G401.6 (cell line): Measurements from ENCODE around the gene SEMA4D.

Experiments
- FAIRE-seq: peaks from 2 replicates; lab custom pipeline; 2012; peaks lifted over from hg19 to GRCh38; lab: Jason Lieb, UNC

SEMA4D gene

DNA sequence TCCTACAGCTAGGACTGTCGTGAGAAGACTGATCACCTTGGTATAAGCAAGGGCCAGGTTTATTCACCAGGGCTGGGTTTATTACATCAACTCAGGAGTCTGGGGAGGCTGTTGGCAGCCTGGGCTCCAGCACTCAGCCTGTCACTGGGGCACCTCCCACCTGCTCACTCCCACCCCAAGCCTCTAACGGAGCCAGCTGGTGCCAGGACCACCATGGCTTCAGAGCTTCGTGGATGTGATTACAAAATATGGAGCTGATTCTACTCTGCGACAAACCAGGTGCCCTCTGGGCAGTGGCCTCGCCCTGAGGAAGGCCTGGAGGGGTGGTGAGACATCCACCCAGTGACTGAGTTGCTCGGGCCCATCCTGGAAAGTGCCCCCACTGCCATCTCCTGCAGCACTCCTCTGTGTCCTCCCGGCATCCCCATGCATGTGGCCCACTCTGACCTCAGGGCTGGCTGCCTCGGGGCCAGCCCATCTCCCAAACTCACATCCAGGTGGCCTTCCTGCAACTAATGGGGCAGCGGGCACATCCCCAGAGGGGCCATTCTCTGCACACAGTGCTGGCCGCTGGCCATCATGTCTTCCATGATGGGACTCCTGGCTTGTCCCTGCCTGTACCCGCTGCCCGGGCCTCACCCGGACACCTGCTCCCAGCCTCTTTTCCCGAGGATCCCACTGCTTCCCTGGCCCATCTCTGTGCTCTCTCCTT, 130.0 kb downstream of the SEMA4D start:
- no peak for FAIRE-seq

DNA sequence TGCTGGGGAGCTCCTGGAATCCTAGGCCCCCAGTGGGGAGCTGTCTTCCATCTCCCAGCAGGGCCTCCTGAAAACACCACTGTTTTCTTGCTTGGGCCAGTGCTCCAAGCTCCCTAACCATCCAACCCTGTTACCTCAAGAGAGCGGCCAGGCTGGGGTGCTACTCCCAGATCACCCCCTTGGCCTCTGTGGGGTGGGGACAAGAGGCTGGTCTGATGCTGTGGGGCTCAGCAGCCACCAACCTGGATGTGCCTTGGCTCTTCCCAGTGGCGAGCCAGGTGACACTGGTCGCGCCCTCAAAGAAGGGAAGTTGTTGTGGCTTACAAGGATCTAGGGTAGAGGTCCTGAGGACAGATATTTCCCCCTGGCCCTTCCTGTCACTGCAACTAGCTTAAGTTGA, 130.6 kb downstream of the SEMA4D start:
- FAIRE-seq: no peak

DNA sequence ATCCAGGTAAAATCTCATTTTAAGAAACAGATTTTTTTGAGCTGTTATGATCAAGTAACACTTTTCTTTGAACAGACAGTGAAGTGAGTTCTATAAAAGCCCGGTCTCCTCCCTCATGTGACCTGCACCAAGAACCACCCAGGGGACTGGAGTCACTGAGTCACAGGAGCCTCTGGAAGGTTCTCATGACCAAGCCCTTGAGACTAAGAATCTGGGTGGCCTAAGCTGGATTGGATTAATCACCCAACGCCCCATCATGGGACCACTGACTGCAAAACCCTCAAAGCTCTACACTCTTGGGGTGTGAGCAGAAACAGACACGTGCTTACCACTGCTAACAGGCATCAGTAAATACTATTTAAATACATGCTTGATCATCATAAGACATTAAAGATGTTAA, 131.2 kb downstream of the SEMA4D start:
- FAIRE-seq: no peak

DNA sequence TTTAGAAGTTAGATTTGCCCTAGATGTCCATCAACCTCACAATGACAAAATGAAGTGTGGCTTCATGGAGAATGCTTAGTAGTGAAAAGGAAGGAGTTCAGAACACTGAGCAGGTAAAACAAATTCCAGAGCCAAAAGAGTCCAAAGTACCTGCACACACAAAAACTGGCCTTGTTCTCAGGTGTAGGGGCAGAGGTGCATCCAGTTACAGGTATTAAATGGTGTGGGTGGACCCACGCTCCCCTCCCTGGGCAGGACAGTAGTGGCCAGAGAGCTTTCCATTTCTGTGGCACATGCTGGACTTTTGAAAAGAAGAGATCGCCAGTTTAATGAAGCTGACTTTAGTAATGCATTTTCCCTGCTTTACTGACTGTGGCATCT, 132.4 kb downstream of the SEMA4D start:
- no peak for FAIRE-seq

DNA sequence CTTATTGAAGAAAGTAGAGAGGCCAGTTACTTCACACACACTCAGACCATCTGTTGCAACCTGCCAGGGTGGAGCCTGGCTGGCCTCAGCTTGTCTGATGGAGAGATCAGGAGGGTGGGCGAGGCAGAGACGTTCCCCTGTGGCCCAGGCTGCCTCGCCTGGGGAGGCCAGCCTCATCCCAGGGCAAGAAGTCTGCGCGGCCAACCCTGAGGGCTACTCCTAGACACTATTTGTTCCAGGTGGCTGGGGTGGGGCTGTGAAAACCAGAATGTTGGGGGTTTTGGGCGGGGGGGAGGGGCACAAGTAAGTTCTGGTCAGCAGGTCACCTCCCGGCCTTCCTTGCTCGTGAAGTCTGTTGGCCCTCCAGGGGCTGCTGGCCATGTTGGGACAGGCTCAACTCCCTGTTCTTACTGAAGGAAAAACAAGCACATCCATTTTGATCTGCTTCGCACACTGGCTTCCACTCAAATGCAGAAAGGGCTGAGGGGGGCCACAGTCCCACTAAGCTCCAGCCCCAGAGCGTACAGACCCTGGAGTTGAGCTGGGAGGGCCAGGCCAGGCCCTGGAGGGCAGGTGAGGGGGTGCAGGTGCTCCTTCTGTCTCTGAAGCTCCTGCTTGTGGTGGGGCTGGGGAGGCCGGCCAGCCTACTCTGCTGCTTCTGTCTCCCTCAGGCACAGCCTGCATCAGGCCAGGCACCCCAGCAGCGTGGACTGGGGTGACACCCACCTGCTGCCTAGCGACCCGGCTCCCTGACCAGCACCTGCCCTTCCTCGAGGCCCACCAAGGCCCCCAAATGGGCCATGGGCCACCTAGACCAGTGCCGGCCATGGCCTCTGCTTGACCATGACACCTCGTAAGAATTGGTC, 133.0 kb downstream of the SEMA4D start:
- FAIRE-seq: no peak

DNA sequence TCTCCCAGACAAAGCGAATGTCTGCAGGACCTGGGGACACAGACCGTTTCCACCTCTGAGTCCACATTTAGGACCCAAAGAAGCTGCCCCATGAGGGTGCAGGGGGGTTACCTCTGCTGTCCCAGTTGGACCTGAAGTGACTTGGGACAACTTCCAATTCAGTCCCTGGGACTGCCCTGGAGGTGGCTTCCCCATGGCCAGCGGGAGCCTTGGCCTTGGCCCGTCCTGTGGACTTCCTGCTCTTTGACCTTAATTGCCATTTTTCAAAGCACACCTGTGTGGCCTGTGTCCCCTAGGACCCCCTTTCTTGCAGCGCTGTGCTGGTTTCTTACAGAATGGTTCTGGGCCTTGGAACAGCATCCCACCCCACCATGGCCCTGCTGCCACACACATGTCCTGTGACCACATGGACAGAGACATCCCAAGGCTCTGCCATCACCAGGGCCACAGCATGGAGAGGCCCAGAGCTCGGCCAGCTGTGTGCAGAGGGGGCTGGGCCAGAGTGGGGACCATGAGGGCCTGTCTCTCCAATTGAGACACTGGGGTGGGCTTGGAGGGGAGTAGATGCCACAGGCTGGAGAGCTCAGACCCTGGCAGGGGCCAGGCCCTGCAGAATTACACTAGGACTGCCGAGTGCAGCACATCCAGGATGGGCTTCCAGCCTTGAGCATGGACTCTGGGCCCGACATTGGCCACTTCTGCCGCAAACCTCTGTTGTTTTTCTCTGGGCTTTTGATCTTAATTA, 133.8 kb downstream of the SEMA4D start:
- FAIRE-seq: no peak

DNA sequence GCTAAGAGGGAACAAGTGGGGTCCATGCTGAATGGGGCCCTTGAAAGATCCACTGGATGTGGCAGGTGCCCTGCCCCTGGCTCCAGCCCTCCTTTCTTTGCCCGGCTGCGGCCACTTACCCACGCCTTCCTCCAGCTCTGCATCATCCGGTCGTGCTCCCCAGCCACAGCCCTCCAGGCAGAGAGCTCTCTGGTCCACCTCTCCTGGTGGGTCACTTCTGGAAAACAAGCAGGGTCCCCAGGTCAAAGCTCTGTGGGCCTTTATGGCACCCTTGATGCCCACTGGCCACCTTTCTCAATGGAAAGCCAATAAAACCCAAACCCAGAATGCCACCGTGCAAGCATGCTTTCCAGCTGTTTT, 134.6 kb downstream of the SEMA4D start:
- no peak for FAIRE-seq

DNA sequence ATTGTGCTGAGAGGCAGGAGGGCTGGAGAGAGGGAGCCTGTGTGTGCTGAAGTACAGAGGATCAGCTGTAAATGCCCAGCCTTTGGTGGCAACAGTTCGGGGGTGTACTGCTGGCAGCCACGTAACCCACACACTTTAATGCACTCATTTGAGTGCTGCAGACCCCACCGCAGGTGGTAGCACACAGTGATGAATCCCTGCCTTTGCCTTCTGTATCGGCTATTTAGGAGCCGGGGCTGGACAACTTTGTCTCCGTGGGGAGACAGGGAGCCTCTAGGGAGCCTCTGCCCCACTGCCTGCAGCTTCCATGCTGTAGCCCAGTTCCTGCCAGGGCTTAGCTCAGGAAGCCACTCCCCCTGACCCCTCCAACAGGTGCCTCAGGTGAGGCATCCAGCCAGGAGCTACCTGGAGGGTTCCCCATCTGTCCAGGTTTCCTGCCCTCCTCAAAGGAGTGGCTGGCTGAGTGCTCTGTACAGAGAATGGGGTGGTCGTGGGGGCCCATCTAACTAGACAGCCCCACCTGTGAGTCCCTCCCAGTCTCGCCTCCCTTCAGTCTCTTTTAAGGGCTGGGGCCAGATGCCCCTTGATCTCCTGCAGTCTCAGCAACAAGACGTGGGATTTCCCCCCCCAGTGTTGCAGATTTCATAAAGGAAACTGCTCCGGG, 135.1 kb downstream of the SEMA4D start:
- no peak for FAIRE-seq

DNA sequence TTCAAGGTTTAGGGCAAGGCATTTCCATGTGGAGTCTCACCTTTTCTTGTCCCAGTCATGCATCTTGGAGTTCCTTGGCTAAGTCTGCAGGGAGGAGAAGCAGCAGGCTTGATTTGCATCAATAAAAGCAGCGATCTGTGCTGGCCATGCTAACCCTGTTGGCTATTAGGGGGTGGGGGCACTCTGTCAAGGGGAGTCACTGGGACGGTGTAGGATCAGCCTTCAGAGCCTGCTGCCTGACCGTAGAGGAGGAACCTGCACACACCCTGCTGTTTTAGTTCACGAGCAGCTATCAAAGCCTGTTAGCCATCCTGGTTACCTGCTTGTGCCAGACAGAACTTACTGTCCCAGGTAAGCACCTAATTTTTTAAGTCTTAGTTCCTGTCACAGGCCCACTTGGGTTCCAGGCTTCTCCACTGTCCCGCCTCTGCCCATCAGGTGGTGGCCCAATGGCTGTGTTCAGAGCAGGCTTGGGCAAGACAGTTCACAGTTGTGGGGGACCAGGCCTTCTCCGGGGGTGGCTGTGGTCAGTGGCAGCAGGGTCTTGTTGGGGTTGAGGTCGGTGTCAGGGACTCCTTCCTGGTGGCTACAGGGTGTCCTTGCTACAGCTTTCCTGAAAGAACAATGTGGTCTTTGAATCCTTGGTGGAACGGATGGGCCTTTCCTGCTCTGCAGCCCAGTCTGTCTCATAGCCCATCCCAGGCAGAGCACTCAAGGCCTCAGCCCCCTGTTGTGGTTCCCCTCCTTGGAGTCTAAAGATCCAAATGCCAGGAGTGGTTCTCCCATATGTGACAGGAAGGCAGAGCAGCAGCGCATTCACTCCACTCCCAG, 135.9 kb downstream of the SEMA4D start:
- FAIRE-seq: no peak

DNA sequence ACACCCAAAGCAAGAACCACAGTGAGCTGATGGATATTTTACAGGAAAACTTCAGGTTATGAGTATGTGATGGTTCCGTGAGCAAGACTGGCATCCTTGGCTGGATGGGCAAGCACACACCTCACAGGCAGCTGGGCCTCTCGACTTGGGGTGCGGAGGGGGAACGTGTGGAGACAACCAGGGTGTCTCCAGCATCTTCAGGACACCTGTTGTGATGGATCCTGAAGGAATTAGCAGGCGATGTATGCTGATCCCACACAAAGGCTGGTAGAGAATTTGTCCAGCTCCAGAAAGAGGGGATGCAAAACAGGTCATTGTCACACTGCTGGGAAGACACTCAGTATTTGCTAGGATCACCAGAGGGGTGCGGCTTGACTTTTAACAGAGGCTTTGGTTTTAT, 136.9 kb downstream of the SEMA4D start:
- no peak for FAIRE-seq

DNA sequence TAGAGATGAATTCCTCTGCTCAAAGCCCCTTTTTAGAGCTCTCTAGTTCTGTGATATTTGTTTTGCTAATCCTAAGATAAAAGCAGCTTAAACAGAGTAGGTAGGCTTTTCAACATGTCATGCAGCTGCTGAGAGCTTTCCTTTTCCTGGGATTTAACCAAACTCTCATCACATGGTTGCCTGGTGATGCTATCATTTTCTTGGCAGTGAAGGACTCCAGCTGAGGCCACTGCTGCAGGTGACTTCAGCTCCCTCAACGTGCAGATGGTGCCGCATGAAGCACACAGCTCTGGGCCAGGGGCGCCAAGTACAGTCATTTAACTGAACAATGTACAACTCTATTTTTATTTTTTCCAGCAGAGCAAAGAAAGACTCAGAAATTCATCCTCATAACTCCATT, 137.4 kb downstream of the SEMA4D start:
- no peak for FAIRE-seq

DNA sequence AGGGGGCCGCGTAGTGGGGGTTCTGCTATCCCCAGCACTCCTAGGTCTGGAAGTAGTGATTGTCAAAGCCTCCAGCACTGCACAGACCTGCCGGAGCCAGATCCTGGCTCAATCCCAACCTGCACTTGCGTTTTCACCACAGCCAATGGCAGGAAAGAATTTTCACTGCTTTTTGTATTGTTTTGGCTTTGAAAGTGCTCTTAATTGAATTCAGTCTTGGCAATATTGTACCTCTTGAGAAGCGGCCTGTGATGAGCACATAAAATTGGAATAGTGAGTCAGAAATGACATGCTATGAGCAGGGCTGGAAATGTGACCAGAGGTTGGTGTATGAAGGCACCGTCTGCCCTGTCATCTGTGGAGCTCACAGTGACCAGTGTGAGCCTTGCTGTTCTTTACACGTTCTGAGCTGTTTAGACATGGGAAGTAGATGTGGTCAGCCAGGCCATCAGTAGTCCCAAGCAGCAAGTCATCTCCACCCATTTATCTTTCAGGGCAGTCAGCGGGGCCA, 138.1 kb downstream of the SEMA4D start:
- FAIRE-seq: no peak

DNA sequence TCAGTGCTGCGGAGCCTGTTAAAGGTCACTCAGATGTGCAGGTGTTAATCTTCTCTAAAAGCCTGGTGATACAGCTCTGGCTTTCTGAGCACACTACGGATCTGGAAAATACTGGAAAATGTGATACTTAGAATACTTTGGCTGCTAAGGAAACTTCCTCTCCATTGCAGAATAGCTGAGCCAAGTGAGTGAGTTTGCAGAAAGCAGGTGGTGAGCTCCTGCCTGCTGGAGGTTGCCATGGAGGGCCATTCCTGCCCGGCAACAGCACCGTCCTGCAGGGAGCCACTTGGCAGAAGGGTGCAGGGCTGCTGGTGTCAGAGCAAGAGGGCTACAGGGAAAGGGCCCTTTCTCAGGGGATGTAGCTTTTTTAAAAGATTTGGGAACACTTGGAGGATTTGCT, 138.9 kb downstream of the SEMA4D start:
- FAIRE-seq: no peak

DNA sequence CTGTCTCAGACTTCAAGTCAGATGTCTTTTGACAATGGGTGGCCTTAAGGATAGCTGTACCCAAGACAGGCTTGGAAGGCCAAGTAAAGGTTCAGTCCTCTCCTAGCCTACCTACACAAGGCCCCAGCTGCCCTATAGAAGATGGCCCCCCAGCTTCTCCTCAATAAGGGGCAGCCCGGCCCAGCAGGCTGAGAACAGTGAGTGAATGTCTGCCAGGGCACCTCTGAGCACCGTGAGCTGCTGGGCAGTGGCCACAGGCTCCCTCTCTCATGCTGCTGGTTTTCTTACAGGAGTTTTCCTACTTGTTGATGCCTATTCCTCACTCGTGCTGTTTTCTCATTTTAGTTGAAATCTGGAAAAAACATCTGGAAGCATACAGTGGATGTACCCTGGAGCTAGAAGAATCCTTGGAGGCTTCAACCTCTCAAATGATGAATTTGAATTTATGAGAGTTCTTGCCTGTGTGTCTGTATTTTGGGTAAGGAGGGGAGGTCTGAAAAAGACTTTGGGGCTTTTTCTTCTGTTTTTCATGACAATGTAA, 139.5 kb downstream of the SEMA4D start:
- no peak for FAIRE-seq

DNA sequence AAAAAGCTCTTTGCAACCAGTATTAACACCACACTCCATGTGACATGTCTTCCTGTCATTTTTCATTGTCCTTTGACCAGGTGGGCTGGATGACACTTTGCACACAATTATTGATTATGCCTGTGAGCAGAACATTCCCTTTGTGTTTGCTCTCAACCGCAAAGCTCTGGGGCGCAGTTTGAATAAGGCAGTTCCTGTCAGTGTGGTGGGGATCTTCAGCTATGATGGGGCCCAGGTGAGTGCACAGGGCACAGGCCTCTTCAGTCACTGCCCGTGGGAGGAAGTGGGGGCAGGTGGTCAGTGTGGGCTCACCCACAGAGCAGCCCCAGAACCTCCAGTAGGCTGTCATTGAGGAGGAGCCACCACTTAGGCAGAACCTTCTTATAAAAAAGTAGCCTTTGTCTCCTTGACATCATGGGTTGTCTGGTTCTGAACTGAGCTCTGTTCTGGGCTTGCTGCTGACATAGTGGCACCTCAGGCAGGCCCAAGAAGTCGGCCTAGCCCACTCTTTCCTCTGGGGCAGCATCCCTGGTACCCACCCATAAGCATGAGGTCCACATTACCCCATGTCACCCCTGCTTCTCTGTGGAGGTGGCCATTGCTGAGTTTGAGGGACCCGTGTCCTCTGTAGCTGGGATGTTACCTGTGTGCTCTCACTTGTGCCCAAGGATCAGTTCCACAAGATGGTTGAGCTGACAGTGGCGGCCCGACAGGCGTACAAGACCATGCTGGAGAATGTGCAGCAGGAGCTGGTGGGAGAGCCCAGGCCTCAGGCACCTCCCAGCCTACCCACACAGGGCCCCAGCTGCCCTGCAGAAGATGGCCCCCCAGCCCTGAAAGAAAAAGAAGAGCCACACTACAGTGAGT, 140.3 kb downstream of the SEMA4D start:
- no peak for FAIRE-seq

DNA sequence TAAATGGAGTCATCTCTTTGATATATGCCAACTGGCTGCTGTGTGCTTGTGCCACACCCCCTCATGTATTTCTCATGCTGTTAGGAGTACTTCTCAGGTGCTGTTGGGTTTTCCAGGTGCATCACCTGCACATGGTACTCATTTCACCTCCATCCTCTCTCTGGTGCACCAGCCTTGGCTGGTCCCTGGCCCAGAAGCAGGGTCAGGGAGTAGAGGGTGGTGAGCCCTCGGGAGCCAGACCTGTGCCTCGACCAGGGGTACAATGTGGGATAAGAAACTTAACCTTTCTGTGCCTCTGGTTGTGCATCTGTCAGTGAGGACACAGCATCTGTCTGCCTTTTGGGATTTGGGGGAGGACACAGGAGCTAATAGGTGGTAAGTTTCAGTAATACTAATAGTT, 141.1 kb downstream of the SEMA4D start:
- FAIRE-seq: no peak

DNA sequence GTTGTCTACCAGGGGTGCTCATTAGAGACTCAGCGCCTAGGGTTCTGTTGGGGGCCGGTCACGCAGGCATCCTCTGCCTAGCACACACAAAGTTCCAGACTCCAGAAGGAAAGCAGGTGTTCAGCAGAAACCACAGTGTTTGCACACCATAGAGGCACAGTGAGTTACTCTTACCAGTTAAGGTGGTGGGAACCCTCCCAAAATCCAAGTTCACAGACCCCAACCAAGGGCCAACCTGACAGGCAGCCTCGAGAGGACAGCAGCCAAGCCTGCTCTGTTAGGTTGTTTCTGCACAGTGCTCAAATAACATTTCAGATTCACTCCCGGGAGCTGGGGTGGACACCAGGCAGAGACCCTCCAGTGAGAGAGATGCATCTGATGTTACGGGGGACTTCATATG, 143.4 kb downstream of the SEMA4D start:
- FAIRE-seq: no peak

DNA sequence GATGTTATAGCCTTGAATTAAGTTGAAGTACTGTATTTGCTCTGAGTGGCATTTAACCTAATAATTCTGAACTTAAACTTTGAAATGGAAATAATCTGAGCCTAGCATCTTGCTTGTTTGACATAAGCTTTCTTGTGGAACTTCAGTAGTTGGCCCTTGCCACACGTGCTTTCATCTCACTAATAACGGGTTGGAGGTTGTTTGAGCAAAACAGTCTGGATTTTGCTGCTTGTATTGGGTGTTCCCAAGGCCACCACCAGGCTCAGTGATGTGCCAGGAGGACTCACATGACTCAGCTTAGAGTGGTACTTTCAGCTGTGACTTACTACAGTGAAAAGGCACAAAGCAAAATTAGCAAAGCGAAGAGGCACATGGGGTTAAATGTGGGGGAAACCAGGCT, 143.9 kb downstream of the SEMA4D start:
- no peak for FAIRE-seq

DNA sequence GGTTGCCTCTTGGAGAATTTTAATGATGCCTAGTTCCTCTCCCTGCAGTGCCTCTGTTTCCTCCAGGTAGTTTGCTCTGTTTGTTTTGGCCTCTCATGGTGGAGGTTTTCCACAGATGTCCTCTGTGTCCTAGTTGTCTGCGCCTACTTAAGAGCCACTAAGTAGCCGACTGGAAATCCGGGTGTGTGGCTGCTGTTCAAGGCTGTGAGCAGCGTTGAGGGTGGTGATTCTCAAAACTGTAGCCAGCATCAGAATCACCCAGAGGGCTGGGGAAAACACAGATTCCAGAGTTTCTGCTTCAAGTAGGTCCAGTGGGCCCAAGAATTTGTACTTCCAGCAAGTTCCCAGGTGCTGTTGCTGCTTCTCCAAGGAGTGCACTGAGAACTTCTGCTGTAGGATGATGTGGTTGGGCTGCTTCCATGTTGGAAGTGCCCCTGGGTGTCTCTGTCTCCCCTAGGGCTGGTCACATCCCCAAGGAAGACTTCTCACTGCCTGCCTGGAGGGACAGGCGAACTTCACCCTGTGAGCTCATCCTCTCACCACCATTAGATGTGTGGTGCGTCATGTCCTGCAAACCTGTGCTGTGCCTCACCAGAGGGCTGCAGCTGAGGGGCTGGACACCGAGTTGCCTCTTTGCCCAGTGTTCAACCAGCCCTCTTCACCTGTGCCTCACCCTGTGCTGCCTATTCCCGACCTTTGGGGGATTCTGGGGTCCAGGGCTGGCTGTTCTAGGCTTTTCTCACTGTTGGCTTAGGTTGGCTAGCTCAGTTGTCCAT, 144.9 kb downstream of the SEMA4D start:
- no peak for FAIRE-seq

DNA sequence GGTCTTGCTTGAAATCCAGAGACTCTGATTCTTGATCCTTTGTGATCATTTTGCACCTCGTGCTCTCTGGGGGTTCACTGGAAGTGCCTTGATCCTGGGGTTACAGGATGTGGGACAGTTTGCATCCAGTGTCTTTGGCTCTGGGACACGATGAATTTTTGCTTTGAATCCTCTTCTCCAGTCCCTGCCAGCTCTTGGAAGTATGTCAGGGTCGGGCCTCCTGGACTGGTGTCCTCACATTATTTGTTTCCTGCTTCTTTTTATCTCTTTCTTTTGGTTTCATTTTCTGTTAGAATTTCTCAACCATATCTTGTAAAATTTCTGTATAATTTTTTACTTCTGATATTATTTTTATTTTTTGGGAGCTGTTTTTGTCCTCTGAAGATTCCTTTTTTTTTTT, 145.5 kb downstream of the SEMA4D start:
- no peak for FAIRE-seq
